ENCODE results near the gene FKBP10.

Gene FKBP10

GRCh38 chr17:41784207-41784744 lies 28.5 kb upstream of the FKBP10 start:
- DNase-seq, result no peak

DNA sequence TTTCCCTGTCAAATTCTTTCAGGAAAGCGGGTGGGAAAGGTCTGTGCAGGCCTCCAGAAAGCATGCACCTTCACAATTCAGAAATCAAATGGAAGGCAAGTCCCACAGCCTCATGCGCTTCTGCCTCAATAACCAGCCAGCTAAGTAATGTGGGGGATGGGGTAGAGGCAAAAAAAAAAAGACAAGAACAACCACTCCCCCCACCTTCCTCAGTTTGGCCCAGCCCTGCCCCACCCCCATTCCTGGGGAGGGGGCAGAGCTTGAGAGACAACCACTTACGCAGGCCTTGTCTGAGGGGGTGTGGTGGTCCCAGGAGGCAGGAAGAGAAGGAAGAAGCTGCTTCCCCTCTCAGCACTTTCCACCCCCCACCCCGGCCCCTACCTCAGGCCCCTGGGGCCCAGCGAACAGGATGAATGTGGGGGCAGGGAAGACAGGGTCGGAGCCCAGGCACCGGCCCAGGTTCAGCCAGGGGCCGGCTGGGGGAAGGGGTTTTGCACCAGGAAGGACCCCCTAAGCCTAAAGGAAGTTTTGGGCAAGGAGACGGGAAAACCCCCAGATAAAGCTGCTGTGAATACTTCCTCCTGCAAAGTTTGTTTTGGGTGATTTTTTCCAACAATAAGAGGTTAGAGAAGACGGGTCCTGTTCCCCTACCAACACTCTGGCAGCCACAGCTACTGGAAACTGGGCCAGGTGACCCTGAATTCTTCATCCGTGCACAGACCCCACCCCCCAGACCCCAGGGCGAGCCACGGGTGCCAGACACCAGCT lies 27.5 kb upstream of the FKBP10 start:
- DNase-seq, result no peak

GRCh38 chr17:41785859-41786226 lies 27.0 kb upstream of the FKBP10 start:
- DNase-seq, result no peak

DNA sequence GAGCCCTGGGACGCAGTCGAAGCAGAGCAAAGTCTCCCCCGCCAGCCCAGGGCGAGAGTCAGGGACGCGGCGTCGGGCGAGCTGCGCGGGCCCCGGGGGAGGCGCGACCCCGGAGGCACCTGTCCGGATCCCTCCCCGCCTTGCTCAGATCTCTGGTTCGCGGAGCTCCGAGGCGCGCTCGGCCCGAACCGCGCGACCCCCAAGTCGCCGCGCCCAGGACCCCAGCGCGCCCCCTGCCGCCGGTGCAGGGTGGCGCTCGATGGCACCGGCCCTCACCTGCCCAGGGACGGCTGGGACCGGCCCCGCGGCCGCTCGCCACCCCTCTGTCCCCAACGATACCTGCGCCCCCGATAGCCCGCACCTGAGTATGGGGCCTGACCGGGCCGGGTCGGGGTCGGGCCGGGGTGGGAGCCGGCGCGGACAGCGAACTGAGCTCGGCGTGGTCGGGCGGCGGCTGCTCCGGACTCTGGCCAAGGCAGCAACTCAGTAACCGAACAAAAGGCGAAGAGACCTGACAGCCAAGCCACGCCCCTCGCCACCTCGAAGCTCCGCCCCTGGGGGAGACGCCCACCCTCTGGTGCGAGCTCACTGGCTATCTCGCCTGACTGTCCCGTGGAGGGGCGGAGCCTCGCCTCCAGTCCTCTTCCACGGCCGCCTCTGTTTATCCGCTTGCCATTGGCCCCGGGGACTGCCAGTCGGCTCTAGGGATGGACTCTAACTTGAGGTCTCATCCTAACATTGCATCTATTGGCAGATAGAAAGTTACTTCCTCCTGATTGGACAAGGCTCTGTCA lies 26.4 kb upstream of the FKBP10 start, which contains the start of gene JUP:
Gene JUP (minus strand): TSS at position 485 of the 794 bp plus-strand sequence. CDS start 14,857 bp downstream, outside the sequence.
- peak; percentile 98 for DNase-seq

DNA sequence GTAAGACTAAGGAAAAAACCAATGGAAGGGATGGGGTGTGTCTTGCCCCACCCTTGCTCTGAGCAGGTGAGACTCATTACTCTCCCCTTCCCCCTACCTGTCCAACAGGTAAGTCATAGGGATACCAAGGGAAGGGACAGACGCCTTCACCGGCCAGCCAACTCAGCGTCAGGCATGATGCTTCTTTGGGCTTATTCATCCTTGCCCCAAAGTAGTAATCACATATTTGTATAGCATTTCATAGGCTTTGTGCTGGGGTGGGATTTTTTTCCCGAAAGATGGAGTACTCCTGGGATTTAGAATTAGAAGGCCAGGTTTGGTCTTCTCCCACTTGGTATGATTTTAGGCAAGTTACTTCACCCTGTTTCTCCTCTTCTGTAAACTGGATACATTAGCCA lies 25.8 kb upstream of the FKBP10 start:
- no peak for DNase-seq

DNA sequence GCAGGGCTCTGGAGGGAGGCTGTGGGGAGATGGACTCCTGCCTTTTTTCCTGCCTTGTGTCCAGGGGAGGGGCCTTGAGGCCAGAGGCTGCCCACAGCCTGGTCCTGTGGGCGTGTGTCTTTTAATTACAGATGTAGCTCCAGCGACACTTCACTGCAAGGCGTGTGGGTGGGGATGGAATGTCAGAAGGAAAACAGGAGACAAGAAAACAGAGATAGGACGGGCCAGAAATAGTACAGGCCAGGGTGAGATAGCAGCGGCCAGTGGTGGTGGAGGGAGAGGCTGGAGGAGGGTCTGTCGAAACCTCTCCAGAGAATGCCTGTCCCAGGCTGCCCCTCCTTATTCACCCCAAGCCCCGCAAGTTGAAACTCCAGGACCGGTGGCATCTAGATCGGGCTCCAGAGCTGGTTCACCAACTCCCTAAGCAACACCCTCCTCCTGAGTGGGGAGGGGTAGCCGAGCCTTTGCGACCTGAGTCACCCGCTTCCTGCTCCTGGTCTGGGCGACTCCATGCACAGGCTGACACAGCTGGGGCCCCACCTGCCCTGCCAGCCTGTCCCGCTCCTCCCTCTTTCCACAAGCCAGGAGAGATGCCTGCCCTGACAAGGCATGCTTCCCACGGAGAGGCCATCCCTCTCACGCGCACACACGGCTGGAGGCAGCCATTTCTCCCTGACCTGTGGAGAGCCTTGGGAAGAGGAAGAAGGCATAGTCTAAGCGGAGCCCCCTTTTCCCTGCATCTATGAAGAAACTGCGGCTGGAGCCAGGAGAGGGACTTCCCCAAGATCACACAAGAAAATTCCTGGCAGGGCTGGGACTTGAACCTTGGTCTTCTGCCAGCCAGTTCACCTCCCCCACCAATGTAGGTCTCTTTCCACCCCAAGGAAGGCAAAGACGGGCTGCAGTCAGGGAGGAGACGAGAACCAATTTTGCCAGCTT lies 19.7 kb upstream of the FKBP10 start:
- DNase-seq, result no peak

DNA sequence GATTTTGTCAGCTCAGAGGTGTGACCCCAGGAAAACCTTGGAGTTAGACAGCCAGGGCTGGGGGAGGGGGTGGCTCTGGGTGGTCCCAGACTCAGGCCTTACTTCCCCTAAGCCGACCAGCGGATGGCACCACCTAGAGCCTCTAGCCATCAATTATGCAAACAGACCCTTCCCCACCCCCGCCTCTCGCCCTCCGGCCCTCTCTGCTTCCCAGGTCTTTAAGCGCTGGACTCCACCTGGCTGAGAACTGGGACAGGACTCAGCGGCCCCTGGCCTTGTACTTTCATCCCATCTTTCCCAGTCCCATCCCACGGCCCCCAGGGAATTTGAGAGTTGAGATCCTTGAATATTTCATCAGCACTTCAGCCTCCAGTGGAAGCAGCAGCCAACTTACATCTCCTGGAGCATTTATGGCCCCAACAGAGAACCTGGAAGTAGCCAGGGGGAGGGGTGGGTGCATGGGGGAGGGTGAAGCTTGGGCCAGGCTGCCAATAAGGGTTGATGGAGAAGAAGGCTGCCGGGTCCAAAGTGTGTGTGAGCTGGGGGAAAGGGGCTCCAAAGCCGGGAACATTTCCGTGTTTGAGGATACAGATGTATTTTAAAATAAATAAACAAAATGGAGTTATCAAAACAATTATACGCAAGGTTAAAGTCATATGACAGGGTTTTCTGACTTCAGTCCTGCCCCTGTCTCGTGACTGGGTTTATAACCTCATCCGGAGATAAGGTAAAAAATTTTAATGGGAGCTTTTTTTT lies 18.8 kb upstream of the FKBP10 start:
- no peak for DNase-seq

DNA sequence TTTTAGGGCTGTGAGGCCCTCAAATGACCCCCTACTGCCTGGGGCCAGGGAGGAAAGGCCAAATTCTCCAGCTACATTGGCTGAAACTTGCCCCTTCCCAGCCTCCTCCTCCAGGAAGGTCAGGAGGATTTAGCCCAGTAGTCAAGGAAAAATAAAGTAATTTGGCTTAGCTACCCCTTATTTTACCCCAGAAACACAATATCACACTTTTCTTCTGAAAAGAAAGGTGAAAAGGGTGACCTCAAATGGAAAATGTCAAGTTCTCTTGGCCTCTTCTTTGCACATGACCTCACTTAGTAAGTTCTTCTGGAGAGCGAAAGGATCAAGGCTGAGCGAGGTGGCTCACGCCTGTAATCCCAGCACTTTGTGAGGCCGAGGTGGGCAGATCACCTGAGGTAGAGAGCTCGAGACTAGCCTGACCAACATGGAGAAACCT lies 18.2 kb upstream of the FKBP10 start:
- DNase-seq, result no peak

GRCh38 chr17:41796121-41796895 lies 16.5 kb upstream of the FKBP10 start:
- no peak for DNase-seq

DNA sequence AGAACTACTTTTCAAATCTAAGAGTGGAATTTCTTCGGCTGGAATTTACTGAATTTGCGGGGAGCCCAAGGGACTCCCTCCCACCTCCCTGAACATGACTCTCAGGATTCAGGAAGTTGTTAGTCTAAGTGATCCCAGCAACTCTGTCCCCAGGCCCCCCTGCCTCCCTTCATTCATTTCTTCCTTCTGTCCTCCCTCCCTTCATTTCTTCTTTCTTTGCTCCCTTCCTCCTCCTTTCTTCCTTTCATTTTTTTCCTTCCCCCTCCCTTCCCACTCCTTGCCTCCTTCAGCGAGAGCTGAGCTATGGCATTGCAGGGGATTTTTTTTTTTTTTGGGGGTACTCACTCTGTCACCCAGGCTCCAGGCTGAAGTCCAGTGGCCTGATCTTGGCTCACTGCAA lies 15.4 kb upstream of the FKBP10 start:
- DNase-seq, result no peak

- DNase-seq, result no peak
Observed at GRCh38 chr17:41799366-41799765, 13.4 kb upstream of the FKBP10 start.

DNA sequence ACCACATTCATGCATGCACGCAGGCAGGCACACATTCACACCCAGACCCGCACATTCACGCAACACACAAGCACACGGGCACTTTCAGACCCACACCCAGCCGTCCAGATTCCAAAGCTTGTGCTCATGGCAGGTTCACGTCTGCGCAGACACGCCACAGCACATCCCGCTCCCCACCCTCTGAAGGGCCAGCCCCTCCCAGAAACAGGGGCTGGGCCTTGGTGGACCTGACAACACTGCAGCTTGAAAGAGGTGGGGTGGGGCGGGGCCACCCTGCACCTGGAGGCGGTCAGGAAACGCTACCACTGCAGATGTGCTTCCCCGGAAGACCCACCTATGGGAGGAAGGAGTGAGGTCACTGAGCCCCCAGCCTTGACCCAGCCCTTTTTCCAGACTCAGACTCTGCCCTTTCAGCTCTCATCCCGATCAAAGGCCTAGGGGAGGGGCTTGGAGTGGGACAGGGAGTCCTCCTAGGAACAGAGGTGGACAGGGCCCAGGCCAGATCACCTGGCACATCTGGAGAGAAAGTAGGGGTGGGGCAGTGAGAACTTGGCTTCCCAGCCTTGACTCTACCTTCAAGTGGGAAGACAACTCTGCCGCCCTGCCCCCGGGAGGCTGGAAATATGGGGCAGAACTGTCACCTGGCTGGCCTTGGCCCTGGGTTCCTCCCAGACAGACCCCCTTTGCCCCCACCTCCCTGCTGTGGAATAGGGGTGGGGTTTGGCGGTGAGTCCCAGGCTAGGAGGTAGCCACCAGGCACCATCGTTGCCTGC lies 12.0 kb upstream of the FKBP10 start:
- no peak for DNase-seq

- peak; percentile 70 for DNase-seq
Observed at GRCh38 chr17:41801374-41802271, 11.2 kb upstream of the FKBP10 start.

GRCh38 chr17:41803049-41804020 lies 9.5 kb upstream of the FKBP10 start:
- DNase-seq, result no peak

DNA sequence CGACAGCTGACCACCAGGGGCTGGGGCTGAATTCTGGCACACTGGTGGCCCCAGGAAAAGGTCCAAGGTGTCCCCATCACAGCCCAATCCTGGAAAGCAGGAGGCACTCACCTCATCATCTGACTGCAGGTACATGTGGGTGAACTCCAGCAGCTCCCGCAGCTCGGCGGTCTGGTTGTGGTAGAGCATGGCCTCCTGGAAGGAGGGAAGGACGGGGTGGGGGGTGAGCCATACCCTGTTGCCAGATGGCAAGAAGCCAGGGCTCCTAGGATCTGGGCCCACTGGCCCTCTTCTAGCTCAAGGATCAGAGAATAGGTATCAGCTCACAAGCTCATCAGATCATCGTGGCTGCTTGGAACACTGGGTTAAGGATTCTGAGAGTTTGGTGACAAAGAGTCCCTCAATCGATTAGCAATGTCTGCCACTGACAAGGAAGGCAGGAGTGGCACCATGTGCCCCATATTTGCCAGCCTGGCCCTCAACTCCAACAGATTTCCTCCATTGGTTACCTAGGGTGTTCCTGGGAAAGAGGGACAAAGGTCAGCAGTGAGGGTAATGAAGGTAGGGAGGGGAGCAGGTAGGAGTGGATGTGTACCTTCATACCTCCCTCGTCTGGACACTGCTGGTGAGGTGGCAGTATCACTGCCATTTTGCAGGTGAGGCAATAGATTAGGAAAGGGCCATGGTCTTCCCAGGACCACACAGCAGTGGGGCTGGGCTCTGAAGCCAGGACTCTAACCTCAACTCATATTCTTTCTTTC lies 5.9 kb upstream of the FKBP10 start:
- DNase-seq, result no peak

- no peak for DNase-seq
Observed at GRCh38 chr17:41810659-41811548, 1.9 kb upstream of the FKBP10 start.
